B cell (primary cell): ENCODE measurements around the gene DCD. TPM values are rescaled to one million over a fixed set of nuclear protein-coding genes. Genes with fewer than 3 reads are reported as not detected.

Experiments
- ATAC-seq: fragments of 200-7000 bp; cut with Tn5 transposase; one replicate; pipeline ENCODE4 v1.10.0; 2021; ENCODE audit warnings: low read depth, mild to moderate bottlenecking, moderate number of reproducible peaks, moderate library complexity
- CTCF ChIA-PET: fragments of 350-600 bp; sonication (Branson Sonifier 250); formaldehyde crosslinking; loops from one replicate; lab custom pipeline; 2021; ENCODE audit warnings: antibody characterized with exemption, inconsistent platforms; lab: Charles Lee
- POLR2A ChIA-PET: fragments of 350-600 bp; sonication (Branson Sonifier 250); formaldehyde crosslinking; loops from one replicate; lab custom pipeline; 2021; ENCODE audit warnings: antibody characterized with exemption; lab: Charles Lee
- DNase-seq: peaks from one replicate; pipeline ENCODE4 v3.0.0; 2013
- H2AFZ ChIP-seq: 2 replicates; pipeline ENCODE4 v1.6.1; 2012; ENCODE audit warnings: mild to moderate bottlenecking, low read depth, low read length; ENCODE audit not compliant: insufficient read depth, poor library complexity, severe bottlenecking
- H3K27ac ChIP-seq, 2 donors: 1 replicate in 1 of 2; 2 replicates in 1 of 2; pipeline ENCODE4 v1.5.1; 2012 to 2013; ENCODE audit warnings: low read length in 2 of 2, mild to moderate bottlenecking in 2 of 2, moderate library complexity in 1 of 2
- H3K27me3 ChIP-seq, 4 experiments: fragments of 200-600 bp in 1 of 4; sonication (generic) in 1 of 4; replicated peaks in 1 of 4; 1 replicate in 2 of 4; 2 replicates in 2 of 4; pipeline versions ENCODE4 v1.6.1 to v1.7.0; 2013 to 2016; ENCODE audit warnings: low read length in 3 of 4, mild to moderate bottlenecking in 2 of 4, mixed read lengths in 1 of 4, moderate library complexity in 1 of 4; ENCODE audit not compliant: insufficient read depth in 4 of 4, control insufficient read depth in 3 of 4; ENCODE audit errors: control extremely low read depth in 1 of 4
- H3K36me3 ChIP-seq, 2 experiments: replicated peaks in 1 of 2; 1 replicate in 1 of 2; 2 replicates in 1 of 2; pipeline versions ENCODE4 v1.6.1 to v1.7.1; 2013; ENCODE audit warnings: low read length in 1 of 2; ENCODE audit not compliant: insufficient read depth in 2 of 2, control insufficient read depth in 1 of 2; ENCODE audit errors: control extremely low read depth in 1 of 2, extremely low read depth in 1 of 2
- H3K4me1 ChIP-seq, 2 donors: fragments of 200-600 bp in 1 of 2; sonication (generic) in 1 of 2; 1 replicate in 1 of 2; 2 replicates in 1 of 2; pipeline versions ENCODE4 v1.5.1 to v1.6.1; 2013 to 2017; ENCODE audit warnings: low read length in 2 of 2; ENCODE audit not compliant: control insufficient read depth in 2 of 2, insufficient read depth in 2 of 2
- H3K4me2 ChIP-seq: replicated peaks from 2 replicates; pipeline ENCODE3; 2012; ENCODE audit warnings: mild to moderate bottlenecking, low read depth, low read length; ENCODE audit not compliant: poor library complexity, severe bottlenecking
- H3K4me3 ChIP-seq, 5 experiments: fragments of 200-600 bp in 1 of 5; sonication (generic) in 1 of 5; 1 replicate in 3 of 5; 2 replicates in 2 of 5; pipeline versions ENCODE4 v1.5.1 to v1.7.0; 2011 to 2016; ENCODE audit warnings: low read length in 4 of 5, mild to moderate bottlenecking in 4 of 5, low read depth in 2 of 5, control low read depth in 1 of 5, moderate library complexity in 1 of 5; ENCODE audit not compliant: insufficient read depth in 1 of 5; ENCODE audit errors: control extremely low read depth in 1 of 5, extremely low read depth in 1 of 5
- H3K79me2 ChIP-seq: fragments of 200-600 bp; sonication (generic); one replicate; pipeline ENCODE4 v1.6.0; 2016; ENCODE audit warnings: low read length; ENCODE audit not compliant: control insufficient read depth, insufficient read depth
- H3K9ac ChIP-seq: fragments of 200-600 bp; sonication (generic); 2 replicates; pipeline ENCODE4 v1.6.1; 2017; ENCODE audit warnings: mild to moderate bottlenecking, low read length, moderate library complexity
- H3K9me3 ChIP-seq, 3 donors: one replicate each; pipeline versions ENCODE4 v1.6.1 to v1.7.1; 2013; ENCODE audit warnings: low read length in 2 of 3; ENCODE audit not compliant: control insufficient read depth in 2 of 3, insufficient read depth in 1 of 3; ENCODE audit errors: control extremely low read depth in 1 of 3
- H4K20me1 ChIP-seq: 2 replicates; pipeline ENCODE4 v1.6.0; 2012; ENCODE audit warnings: mild to moderate bottlenecking, low read length; ENCODE audit not compliant: insufficient read depth, control insufficient read depth, poor library complexity, severe bottlenecking
- H3K27ac Mint-ChIP-seq: one replicate; pipeline ENCODE4 v1.8.0; 2021; ENCODE audit warnings: mixed read lengths
- H3K27me3 Mint-ChIP-seq: one replicate; pipeline ENCODE4 v1.8.0; 2021; ENCODE audit warnings: mixed read lengths
- H3K4me1 Mint-ChIP-seq: one replicate; pipeline ENCODE4 v1.8.0; 2021; ENCODE audit warnings: mixed read lengths
- H3K4me3 Mint-ChIP-seq: one replicate; pipeline ENCODE4 v1.8.0; 2021; ENCODE audit warnings: mixed read lengths
- H3K9me3 Mint-ChIP-seq: one replicate; pipeline ENCODE4 v1.8.0; 2022; ENCODE audit warnings: mixed read lengths; ENCODE audit not compliant: insufficient read depth
- EZH2 ChIP-seq: IDR thresholded peaks from 2 replicates; pipeline ENCODE4 v1.6.1; 2012; ENCODE audit warnings: borderline replicate concordance, low read depth, mild to moderate bottlenecking, moderate library complexity, low read length; ENCODE audit not compliant: insufficient read depth, poor library complexity, severe bottlenecking
- WGBS: methylation state at CpG from one replicate; pipeline ENCODE4 v1.1.5; 2013; ENCODE audit warnings: missing lambda C conversion rate; ENCODE audit not compliant: insufficient coverage; 5-methylcytosine and 5-hydroxymethylcytosine counted together
- intact Hi-C: fragments of 100-400 bp; cut with micrococcal nuclease; formaldehyde crosslinking; loops from one replicate; pipeline ENCODE4 v1.10.0; 2022
- polyA plus RNA-seq: library from polyadenylated mRNA; depleted of rRNA; stranded (reverse); fragments of >200 nt; gene quantifications from 2 replicates; pipeline ENCODE4 v1.2.3, GENCODE V29; 2012
- total RNA-seq, 2 donors: library from RNA; stranded (reverse); fragments of 120-200 nt in 1 of 2; gene quantifications; 1 replicate in 1 of 2; 2 replicates in 1 of 2; pipeline versions ENCODE4 v1.2.3 to v1.2.4, GENCODE V29; 2013 to 2022
- TF ChIP-seq, protein P1 (sequence below): fragments of 200-600 bp; IDR thresholded peaks from one replicate; pipeline ENCODE4 v1.8.0; 2022; ENCODE audit warnings: antibody characterized with exemption, mild to moderate bottlenecking

Gene DCD
- total and polyA plus RNA-seq, 2 donors (not counting 1 experiment from before 2014, with no cell fraction given): not detected

DNA sequence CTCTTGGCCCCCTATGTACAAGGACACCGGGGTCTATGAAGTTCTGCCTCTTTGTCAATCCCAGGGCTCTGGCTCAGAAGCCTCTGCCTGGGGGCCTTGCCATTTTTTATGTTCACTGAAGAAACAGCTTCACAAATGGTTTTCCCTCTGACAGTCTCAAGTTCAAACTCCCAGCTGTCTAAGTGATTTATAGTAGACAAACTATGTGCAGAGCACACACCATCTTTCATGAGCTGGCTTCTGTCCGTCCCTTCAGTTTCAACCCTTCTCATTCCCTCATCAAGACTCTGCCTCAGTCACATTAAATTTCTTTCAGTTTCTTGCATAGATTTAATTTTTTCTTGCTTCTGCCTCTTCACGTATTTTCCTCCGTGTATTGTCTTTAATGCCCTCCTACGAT, 2.7 kb upstream of the DCD start:
- ChIA-PET CTCF (no interaction called here), POLR2A (no interaction called here)
- Histone ChIP-seq H3K79me2 (no peaks in the 10 kb centered on the region), H3K9me3 (no peaks in the 10 kb centered on the region), H3K9ac (no peak overlapping the region), H2AFZ (no peak overlapping the region), H3K27me3 (peaks cover 0 to 19% (median 4%) of the 10 kb centered on the region in 4 experiments), H3K4me3 (no peak overlapping the region), H3K27ac (no peak overlapping the region), H3K4me1 (no peaks in the 10 kb centered on the region), H3K36me3 (no peaks in the 10 kb centered on the region), H3K4me2 (no peak overlapping the region), H4K20me1 (no peaks in the 10 kb centered on the region)
- no peaks in the 10 kb centered on the region for H3K9me3 Mint-ChIP-seq
- no peak overlapping the region for H3K27ac Mint-ChIP-seq
- 96% methylated on average over 5 of the region's 5 CpGs for WGBS
- peaks cover 33% of the 10 kb centered on the region for H3K27me3 Mint-ChIP-seq
- intact Hi-C loops: no loop called here
- no peak for ATAC-seq
- no peak for TF ChIP-seq EZH2
- TF ChIP-seq, protein P1, sequence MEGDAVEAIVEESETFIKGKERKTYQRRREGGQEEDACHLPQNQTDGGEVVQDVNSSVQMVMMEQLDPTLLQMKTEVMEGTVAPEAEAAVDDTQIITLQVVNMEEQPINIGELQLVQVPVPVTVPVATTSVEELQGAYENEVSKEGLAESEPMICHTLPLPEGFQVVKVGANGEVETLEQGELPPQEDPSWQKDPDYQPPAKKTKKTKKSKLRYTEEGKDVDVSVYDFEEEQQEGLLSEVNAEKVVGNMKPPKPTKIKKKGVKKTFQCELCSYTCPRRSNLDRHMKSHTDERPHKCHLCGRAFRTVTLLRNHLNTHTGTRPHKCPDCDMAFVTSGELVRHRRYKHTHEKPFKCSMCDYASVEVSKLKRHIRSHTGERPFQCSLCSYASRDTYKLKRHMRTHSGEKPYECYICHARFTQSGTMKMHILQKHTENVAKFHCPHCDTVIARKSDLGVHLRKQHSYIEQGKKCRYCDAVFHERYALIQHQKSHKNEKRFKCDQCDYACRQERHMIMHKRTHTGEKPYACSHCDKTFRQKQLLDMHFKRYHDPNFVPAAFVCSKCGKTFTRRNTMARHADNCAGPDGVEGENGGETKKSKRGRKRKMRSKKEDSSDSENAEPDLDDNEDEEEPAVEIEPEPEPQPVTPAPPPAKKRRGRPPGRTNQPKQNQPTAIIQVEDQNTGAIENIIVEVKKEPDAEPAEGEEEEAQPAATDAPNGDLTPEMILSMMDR: no peak
- no peak overlapping the region for H3K4me3 Mint-ChIP-seq
- no peak for DNase-seq
- no peaks in the 10 kb centered on the region for H3K4me1 Mint-ChIP-seq

DNA sequence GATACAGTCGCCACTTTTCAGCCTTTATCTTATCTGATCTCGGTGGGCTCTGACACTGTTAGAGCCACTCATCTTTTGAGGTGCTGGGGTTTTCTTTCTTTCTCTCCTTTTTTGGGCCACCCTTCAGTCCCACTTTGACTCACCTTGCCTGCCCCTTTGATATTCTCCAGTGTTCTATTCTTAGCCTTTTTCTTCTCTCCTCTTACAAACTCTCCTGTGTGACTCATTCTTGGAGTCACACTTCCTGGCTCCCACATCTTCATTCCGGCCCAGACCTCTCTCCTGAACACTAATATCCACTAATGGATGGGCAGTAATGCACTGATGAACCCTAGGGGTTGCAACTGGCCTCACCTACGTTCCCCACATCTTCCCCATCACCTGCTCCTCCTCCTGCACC, 2.2 kb upstream of the DCD start:
- Histone ChIP-seq H2AFZ (no peak overlapping the region), H3K4me3 (no peak overlapping the region), H3K4me2 (no peak overlapping the region), H3K27me3 (peaks cover 0 to 19% (median 4%) of the 10 kb centered on the region in 4 experiments), H3K36me3 (no peaks in the 10 kb centered on the region), H4K20me1 (no peaks in the 10 kb centered on the region), H3K9ac (no peak overlapping the region), H3K9me3 (no peaks in the 10 kb centered on the region), H3K4me1 (no peaks in the 10 kb centered on the region), H3K79me2 (no peaks in the 10 kb centered on the region), H3K27ac (no peak overlapping the region)
- ATAC-seq (no peak), DNase-seq (no peak)
- WGBS: 67% methylated on average over 1 of the region's 4 CpGs
- ChIA-PET CTCF (interaction anchor here (1.9 kb wide), 1 partner anchor 10 kb away, joined by 7 read pairs; no protein-coding TSS in a partner anchor), POLR2A (no interaction called here)
- H3K27ac Mint-ChIP-seq: no peak overlapping the region
- no peaks in the 10 kb centered on the region for H3K9me3 Mint-ChIP-seq
- intact Hi-C loops: no loop called here
- H3K27me3 Mint-ChIP-seq: peaks cover 33% of the 10 kb centered on the region
- H3K4me1 Mint-ChIP-seq: no peaks in the 10 kb centered on the region
- TF ChIP-seq, protein P1: no peak
- no peak for TF ChIP-seq EZH2
- H3K4me3 Mint-ChIP-seq: no peak overlapping the region
